NCI-H128 (cell line): Measurements from ENCODE around the gene CHPF.

Experiments
- DNase-seq: peaks from one replicate; lab custom pipeline; 2025; ENCODE audit not compliant: unreplicated experiment; lab: John Stamatoyannopoulos, UW

Gene CHPF

DNA sequence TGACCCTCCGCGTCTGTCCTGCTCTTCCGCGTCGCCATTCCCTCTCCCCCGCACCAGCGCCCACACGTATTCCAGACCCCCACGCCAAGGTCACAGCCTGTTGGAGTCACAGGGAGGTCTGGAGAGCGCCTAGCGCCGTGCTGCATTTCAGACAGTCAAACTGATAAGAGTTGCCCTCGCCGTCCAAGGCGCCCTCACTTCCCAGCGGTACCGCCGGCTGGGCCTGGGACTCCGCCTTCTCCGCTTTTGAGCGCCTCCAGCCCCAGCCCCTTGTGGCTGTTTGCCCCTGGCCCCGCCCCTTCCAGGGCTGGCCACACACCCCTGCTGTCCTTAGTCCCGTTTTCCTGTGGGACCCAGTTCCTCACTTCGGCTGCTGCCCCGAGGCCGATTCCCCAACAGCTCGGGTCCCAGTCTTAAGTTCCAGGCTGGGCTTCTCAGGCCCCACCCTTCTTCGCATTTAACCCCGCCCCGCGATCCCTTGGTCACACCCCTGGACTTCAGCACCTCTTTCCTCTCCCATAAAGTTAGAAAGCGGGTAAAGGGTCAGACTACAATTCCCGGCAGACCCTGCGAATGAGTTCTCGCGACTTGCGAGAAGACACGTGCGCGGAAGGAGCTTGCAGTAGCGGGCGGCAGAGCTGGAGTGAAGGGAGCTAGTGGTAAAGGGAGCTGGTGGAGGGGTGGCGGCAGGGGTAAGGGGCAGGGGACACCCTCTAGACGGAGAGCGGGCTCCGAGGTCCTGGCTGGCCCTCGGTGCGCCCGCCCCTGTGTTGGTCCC lies 45.1 kb downstream of the CHPF start, which contains the start of gene GMPPA:
GMPPA (plus strand) TSS at position 612 of the 778 bp plus-strand sequence. CDS start 1,085 bp downstream, outside the sequence.
- peak; percentile 86 for DNase-seq

DNA sequence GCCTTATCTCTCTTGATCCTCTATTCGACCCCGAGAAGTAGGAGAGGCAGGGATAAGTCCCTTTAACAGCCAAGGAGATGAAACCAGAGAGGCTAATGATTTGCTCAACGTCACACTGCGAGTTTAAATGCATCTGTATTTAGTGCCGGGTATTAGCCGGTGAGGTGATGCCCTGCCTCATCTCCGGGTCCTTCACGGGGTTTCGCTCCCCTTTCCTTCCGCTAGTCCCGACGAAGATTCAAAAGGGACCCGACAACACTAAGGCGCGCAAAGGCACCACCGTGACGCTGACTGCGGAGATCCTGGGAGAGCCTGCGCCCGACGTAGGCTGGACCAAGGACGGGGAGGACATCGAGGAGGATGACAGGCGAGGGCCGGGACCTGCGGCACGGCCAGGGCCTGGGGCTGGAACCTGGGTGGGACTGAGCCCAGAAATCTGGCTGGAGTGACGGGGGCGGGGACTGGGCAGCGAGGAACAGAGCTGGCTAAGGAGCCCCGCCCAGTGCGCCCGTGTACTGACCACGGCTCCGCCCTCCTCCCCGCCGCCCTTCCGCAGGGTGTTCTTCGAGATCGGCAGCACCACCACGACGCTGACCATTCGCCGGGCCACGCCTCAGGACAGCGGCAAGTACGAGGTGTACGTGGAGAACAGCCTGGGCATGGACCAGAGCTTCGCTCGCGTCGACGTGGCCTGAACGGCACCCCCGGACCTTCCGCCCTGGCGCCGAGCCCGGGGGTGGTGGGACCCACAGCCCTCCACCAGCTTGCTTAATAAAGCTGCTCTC lies 45.9 kb downstream of the CHPF start:
- DNase-seq = no peak

DNA sequence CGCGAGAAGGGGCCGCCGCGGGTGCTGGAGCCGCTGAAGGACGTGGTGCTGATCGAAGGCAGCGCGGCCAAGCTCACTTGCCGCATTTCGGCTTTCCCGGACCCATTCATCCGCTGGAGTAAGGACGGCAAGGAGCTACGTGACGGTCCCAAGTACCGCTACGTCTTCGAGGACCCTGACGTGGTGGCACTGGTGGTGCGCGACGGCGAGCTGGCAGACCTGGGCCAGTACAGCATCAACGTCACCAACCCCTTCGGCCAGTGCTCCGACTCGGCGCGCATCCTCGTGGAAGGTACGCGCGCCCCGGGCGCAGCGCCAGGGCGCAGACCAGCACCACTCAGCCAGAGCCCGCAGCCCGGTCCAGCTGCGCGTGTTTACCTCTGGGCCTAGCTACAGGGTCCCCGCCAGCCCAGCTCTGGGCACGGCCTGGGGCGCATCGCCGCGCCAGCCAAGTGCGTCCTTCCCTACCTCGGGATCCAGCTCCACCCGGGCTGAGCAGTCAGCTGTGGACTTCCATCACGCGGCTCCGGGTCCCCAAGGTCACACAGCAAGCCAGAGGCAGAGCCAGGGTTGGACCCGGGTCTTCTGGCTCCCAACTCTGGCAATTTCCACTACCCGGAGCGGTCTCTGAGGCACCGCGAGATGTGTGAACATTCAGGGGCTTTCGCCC lies 46.6 kb downstream of the CHPF start:
- no peak for DNase-seq

DNA sequence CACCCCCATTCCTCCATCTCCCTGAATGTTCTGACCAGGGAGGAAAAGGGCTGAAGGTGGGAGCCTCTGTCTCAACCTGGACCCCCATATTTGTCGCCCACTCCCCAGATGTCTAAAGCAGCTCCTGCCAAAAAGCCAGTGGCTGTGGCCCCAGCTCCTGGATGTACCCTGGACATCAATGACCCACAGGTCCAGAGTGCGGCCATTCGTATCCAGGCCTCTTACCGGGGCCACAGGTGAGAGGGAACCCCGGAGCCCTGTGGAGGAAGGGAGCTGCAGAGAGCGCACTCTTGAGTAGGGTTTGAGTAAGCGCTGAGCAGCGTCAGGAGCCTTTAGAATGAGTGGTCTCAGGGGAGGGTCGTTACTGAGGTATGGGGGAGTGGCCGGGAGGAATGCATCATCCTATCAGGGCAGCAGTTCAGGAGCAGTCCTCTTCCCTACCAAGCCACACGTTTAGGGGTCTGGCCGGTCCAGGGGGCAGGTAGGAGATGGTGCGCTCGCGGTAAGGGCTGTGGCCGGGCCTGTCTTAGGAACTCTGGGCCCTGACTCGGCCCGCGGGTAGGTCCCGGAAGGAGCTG lies 47.3 kb downstream of the CHPF start:
- DNase-seq = no peak

DNA sequence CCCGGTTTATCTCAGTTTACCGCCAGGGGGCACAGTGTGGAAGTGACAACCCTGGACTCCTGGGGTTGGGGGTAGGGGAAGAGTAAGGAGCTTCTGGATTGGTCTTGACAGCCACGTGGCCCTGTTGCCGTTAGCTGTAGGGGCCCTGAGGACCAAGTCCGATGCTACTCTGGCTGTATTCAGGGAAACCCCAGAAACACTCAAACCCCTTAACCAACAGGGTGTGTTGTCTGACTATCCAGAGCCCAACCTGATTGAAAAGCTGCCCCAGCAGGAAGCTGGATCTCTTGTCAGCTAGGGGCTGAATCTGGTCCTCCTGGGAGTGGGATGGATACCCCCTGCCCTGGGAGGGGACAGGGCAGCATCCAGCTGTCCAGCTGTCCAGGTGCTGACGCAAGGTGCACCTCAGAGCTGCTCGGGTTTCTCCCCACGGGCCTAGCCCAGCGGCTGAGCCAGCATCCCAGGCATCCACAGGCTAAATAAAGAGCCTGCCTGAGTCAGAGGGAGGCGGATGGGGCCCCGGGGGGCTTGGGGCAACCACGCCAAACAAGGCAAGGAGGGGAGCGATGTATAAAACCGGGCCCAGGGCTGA lies 48.0 kb downstream of the CHPF start:
- no peak for DNase-seq

DNA sequence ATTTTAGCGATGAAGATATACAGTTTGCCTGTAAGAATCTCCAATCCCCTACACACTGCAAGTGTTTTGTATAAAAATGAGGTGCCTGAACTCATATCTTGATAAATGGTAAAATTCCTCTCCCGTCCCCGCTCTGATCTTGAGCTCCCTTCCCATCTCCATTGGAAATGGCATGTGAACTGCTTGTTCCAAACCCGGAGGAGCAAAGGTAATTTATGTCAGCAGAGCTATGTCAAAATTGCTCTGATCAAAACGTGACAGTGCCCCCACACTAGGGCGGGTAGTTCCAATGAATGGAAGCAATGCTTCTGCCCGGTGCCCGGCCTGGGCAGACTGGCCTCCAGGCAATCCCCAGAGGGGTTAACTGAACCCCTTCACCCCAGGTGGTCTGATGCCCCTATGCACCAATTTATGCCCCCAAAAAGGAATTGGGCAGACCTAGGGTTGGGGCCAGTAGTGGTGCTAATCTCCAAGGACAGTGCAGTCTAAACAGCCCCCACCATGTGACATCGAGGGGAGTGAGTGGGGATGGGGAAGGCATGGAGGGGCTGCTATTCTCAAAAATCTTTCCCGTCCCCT lies 48.6 kb downstream of the CHPF start:
- DNase-seq = no peak

DNA sequence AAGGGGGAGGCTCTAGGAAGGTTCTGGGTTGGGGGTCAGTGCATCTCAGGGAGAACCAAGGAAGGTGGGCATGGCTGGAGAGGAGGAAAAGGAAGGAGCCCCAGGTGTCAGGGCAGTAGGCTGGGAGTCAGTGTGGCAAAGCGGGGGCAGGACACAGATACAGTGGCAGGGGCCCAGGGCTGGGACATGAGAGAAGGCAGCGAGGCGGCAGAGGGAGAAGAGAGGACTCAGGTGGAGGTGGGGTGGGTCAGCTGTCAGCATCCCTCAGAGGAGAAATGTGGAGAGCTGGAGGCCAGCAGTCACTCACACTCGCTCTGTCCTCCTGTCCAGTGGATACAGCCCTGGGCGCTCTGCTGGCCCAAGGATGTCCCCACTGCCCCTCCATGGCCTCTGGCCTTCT lies 50.5 kb downstream of the CHPF start:
- DNase-seq = no peak

DNA sequence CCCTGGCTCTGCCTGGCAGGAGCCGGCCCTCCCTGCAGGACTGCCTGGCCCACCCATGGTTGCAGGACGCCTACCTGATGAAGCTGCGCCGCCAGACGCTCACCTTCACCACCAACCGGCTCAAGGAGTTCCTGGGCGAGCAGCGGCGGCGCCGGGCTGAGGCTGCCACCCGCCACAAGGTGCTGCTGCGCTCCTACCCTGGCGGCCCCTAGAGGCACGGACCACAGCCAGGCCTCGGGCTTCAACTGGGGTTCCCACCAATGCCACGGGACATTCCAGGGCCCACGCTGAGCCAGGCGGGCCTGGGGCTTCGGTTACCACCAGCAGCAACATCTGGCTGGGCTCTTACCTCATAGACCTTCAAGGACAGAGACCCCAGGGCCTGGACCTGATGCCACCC lies 51.0 kb downstream of the CHPF start:
- no peak for DNase-seq

DNA sequence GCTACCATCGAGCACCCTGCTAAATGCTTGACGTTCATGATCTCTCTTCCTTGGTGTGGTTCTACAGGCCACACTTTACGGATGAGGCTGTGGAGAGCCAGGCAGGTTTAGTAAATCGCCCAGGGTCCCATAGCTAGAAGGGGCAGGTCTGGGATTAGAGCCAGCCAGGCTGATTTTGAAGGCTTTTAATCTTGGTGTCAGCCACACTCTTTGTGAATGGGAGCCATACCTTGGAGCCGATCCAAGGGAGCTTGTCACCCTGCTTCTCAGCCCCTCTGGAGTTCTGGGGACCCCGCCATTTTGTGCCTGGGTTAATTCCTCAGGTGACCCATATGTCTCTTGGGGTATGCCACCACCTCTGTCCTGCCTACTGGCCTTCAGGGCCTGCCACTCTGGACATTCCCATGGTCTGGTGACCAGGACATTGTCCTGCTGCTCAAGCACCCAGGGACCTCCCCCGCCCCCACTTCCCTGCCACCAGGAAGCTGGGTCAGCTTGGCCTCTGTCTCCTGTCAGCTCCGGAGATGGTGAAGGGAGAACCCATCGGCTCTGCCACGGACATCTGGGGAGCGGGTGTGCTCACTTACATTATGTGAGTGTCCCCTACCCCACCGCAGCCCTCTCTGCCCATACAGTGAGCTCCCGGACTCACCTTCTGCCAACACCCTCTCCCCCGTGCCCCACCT lies 52.2 kb downstream of the CHPF start:
- no peak for DNase-seq

DNA sequence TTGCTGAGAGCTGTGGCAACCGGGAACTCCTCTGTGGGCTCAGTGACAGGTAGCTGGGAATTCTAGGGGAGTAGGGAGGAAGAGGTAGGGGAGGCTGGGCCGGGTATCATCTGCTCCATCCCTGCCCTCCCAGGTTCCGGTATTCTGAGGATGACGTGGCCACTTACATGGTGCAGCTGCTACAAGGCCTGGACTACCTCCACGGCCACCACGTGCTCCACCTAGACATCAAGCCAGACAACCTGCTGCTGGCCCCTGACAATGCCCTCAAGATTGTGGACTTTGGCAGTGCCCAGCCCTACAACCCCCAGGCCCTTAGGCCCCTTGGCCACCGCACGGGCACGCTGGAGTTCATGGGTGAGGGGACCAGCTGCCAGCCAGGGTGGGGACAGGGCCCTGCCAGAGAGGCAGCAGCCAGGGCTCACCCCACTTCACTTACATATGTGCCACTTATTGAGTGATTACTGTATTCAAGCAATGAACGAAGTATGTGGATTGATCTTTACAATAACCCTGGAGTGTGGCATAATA lies 52.9 kb downstream of the CHPF start:
- no peak for DNase-seq

DNA sequence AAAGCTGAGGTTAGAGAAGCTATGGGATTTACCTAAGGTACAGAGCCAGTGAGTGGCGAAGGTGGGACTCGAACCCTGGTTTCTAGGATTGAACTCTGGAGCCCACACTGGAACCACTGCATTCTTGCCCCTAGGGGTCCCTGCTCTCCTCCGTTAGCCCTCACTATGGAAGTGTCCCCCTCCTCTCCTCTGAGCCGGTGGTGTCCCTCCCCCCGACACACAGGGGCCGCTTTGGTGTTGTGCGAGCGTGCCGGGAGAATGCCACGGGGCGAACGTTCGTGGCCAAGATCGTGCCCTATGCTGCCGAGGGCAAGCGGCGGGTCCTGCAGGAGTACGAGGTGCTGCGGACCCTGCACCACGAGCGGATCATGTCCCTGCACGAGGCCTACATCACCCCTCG lies 53.4 kb downstream of the CHPF start:
- DNase-seq = no peak

DNA sequence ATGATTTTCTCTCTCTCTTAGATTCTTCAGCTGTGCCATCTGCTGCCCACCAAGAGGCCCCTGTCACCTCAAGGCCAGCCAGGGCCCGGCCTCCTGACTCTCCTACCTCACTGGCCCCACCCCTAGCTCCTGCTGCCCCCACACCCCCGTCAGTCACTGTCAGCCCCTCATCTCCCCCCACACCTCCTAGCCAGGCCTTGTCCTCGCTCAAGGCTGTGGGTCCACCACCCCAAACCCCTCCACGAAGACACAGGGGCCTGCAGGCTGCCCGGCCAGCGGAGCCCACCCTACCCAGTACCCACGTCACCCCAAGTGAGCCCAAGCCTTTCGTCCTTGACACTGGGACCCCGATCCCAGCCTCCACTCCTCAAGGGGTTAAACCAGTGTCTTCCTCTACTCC lies 54.3 kb downstream of the CHPF start:
- DNase-seq = no peak
